IPS-NIHi11 (cell line): ENCODE data around the gene APC2.
"Not testable (repeated sequence)": the region's sequence is repeated elsewhere in the genome, so short reads cannot be mapped to it uniquely, and the experiment has no call there.

ENCODE experiments used
- DNase-seq: peaks from one replicate; pipeline ENCODE4 v3.0.0; 2012; ENCODE audit warnings: mixed read lengths, low spot score

The APC2 gene

GRCh38 chr19:1430246-1430645 is 19.7 kb upstream of the APC2 start:
- DNase-seq: no peak

- no peak for DNase-seq
Measured at GRCh38 chr19:1431759-1432506, 18.0 kb upstream of the APC2 start.

- no peak for DNase-seq
Measured at GRCh38 chr19:1432507-1432887, 17.4 kb upstream of the APC2 start.

- no peak for DNase-seq
Measured at GRCh38 chr19:1433119-1434039, 16.5 kb upstream of the APC2 start.

- DNase-seq: no peak
Measured at GRCh38 chr19:1434040-1434366, 15.9 kb upstream of the APC2 start.

GRCh38 chr19:1434577-1435060 is 15.3 kb upstream of the APC2 start:
- no peak for DNase-seq

- no peak for DNase-seq
Measured at GRCh38 chr19:1435378-1435989, 14.4 kb upstream of the APC2 start.

- DNase-seq: no peak
Measured at GRCh38 chr19:1437609-1438008, 12.3 kb upstream of the APC2 start.

- DNase-seq: peak; percentile 95
Measured at GRCh38 chr19:1438035-1438932, 11.6 kb upstream of the APC2 start, which contains the start of gene RPS15. RPS15 (plus strand) TSS chr19:1438396; CDS start chr19:1438426, 30 bp downstream.

GRCh38 chr19:1438933-1439354 is 11.0 kb upstream of the APC2 start:
- DNase-seq: no peak

- not testable (repeated sequence) for DNase-seq
Measured at GRCh38 chr19:1439525-1440417, 10.2 kb upstream of the APC2 start.

- no peak for DNase-seq
Measured at GRCh38 chr19:1440418-1440801, 9.5 kb upstream of the APC2 start.

- DNase-seq: no peak
Measured at GRCh38 chr19:1441022-1441426, 8.9 kb upstream of the APC2 start.

GRCh38 chr19:1441677-1442438 is 8.1 kb upstream of the APC2 start:
- DNase-seq: no peak

GRCh38 chr19:1445185-1445931 is 4.6 kb upstream of the APC2 start:
- peak; percentile 92 for DNase-seq

- DNase-seq: peak; percentile 84
Measured at GRCh38 chr19:1445932-1446712, 3.8 kb upstream of the APC2 start.

- peak; percentile 61 for DNase-seq
Measured at GRCh38 chr19:1446713-1447481, 3.0 kb upstream of the APC2 start.
